ENCODE data around the gene C1QA. TPM values are rescaled to one million over a fixed set of nuclear protein-coding genes. Genes with fewer than 3 reads are reported as not detected.

Gene C1QA
- polyA plus RNA-seq, 1 donor from 2014 or later, result not detected

GRCh38 chr1:22597301-22597965, 39.0 kb upstream of the C1QA start:
- TF ChIP-seq REST (IDR thresholded peaks at IDR 0.05; ENCODE audit: borderline replicate concordance) (no peak), EP300 (conservative IDR thresholded peaks at IDR 0.05; ENCODE audit: poor library complexity, severe bottlenecking) (no peak)

GRCh38 chr1:22597996-22598395, 38.4 kb upstream of the C1QA start:
- Histone ChIP-seq H3K36me3 (ENCODE audit: insufficient read depth, low read length) (no peaks in the 10 kb centered on the region), H3K4me2 (ENCODE audit: low read length) (no peak overlapping the region), H4K20me1 (ENCODE audit: insufficient read depth) (no peaks in the 10 kb centered on the region), H3K9me2 (ENCODE audit: insufficient read depth, low read length) (no peaks in the 10 kb centered on the region), H3K27ac (ENCODE audit: low read length) (no peak overlapping the region), H2AFZ (ENCODE audit: low read depth, low read length) (no peak overlapping the region), H3K9me3 (ENCODE audit: low read length) (no peaks in the 10 kb centered on the region), H3K79me2 (replicated peaks; ENCODE audit: insufficient read depth, low read length) (no peaks in the 10 kb centered on the region), H3K9ac (ENCODE audit: low read length) (no peak overlapping the region), H3K27me3 (ENCODE audit: insufficient read depth, low read depth, low read length) (peaks cover 6% of the 10 kb centered on the region), H3F3A (ENCODE audit: insufficient read depth, low read length, poor library complexity, severe bottlenecking) (no peaks in the 10 kb centered on the region), H3K4me3 (ENCODE audit: low read length) (no peak overlapping the region)
- no peak for TF ChIP-seq EP300 (conservative IDR thresholded peaks at IDR 0.05; ENCODE audit: poor library complexity, severe bottlenecking)
- TF ChIP-seq REST (IDR thresholded peaks at IDR 0.05; ENCODE audit: borderline replicate concordance), result no peak
- TF ChIP-seq CTCF (IDR thresholded peaks at IDR 0.05; ENCODE audit: poor library complexity, severe bottlenecking), result no peak
- no peak for TF ChIP-seq RAD21 (conservative IDR thresholded peaks at IDR 0.05)
- no peak for TF ChIP-seq TAF1 (IDR thresholded peaks at IDR 0.05; ENCODE audit: low read depth)
- TF ChIP-seq POLR2AphosphoS5 (IDR thresholded peaks at IDR 0.05), result no peak
- TF ChIP-seq MXI1 (conservative IDR thresholded peaks at IDR 0.05; ENCODE audit: poor library complexity, severe bottlenecking), result no peak

More at GRCh38 chr1:22597301-22597965, 39.0 kb upstream of the C1QA start:
- no peaks in the 10 kb centered on the region for H3K36me3 ChIP-seq (ENCODE audit: insufficient read depth, low read length)
- no peak overlapping the region for H3K4me3 ChIP-seq (ENCODE audit: low read length)
- H3K9me2 ChIP-seq (ENCODE audit: insufficient read depth, low read length), result no peaks in the 10 kb centered on the region
- H3K79me2 ChIP-seq (replicated peaks; ENCODE audit: insufficient read depth, low read length), result no peaks in the 10 kb centered on the region
- H3K9ac ChIP-seq (ENCODE audit: low read length), result no peak overlapping the region
- no peaks in the 10 kb centered on the region for H3K9me3 ChIP-seq (ENCODE audit: low read length)
- H4K20me1 ChIP-seq (ENCODE audit: insufficient read depth), result no peaks in the 10 kb centered on the region
- H3K27ac ChIP-seq (ENCODE audit: low read length), result no peak overlapping the region
- no peak overlapping the region for H3K4me2 ChIP-seq (ENCODE audit: low read length)
- peaks cover 10% of the 10 kb centered on the region for H3K27me3 ChIP-seq (ENCODE audit: insufficient read depth, low read depth, low read length)
- no peaks in the 10 kb centered on the region for H3F3A ChIP-seq (ENCODE audit: insufficient read depth, low read length, poor library complexity, severe bottlenecking)
- no peak overlapping the region for H2AFZ ChIP-seq (ENCODE audit: low read depth, low read length)

Data from neural cell (in vitro differentiated cells).